ENCODE results near the gene U2AF1L4. TPM values are rescaled to one million over a fixed set of nuclear protein-coding genes. Genes with fewer than 3 reads are reported as not detected.

The U2AF1L4 gene
- total RNA-seq, 1 experiment from 2014 or later = 37.5 TPM

- DNase-seq (ENCODE audit: unreplicated experiment) = no peak
These were observed 13.9 kb downstream of the U2AF1L4 start for GRCh38 chr19:35731353-35731752.

GRCh38 chr19:35730326-35730725 is 14.9 kb downstream of the U2AF1L4 start:
- POLR2A ChIA-PET = interaction anchor here (0.7 to 1.0 kb wide), 2 partner anchors 10 to 12 kb away, joined by 3 read pairs; no protein-coding TSS in a partner anchor

More at GRCh38 chr19:35731353-35731752, 13.9 kb downstream of the U2AF1L4 start:
- intact Hi-C loops (cut with micrococcal nuclease) = no loop called here
- H3K27me3 Mint-ChIP-seq (ENCODE audit: insufficient read depth, unreplicated experiment) = no peaks in the 10 kb centered on the region
- no peak overlapping the region for H3K4me3 Mint-ChIP-seq (ENCODE audit: unreplicated experiment)
- TF ChIP-seq CTCF (IDR thresholded peaks at IDR 0.05; ENCODE audit: unreplicated experiment) = no peak
- peaks cover 68% of the 10 kb centered on the region for H3K36me3 Mint-ChIP-seq (ENCODE audit: insufficient read depth, unreplicated experiment)
- ChIA-PET POLR2A (interaction anchor here (0.7 to 1.2 kb wide), 3 partner anchors 9 to 13 kb away, joined by 3 to 4 read pairs (median 4); no protein-coding TSS in a partner anchor), CTCF (no interaction called here)
- H3K27ac Mint-ChIP-seq (ENCODE audit: low read depth, unreplicated experiment) = no peak overlapping the region
- no peaks in the 10 kb centered on the region for H3K4me1 Mint-ChIP-seq (ENCODE audit: insufficient read depth, unreplicated experiment)
- H3K9me3 Mint-ChIP-seq (ENCODE audit: unreplicated experiment) = no peaks in the 10 kb centered on the region
- no TSS peak for BruUV-seq (replicated peaks)

GRCh38 chr19:35729763-35730162 is 15.5 kb downstream of the U2AF1L4 start:
- ChIA-PET CTCF (no interaction called here), POLR2A (no interaction called here)
- no peak overlapping the region for H3K27ac Mint-ChIP-seq (ENCODE audit: low read depth, unreplicated experiment)
- H3K27me3 Mint-ChIP-seq (ENCODE audit: insufficient read depth, unreplicated experiment) = no peaks in the 10 kb centered on the region
- H3K4me3 Mint-ChIP-seq (ENCODE audit: unreplicated experiment) = no peak overlapping the region
- peaks cover 73% of the 10 kb centered on the region for H3K36me3 Mint-ChIP-seq (ENCODE audit: insufficient read depth, unreplicated experiment)
- TF ChIP-seq CTCF (IDR thresholded peaks at IDR 0.05; ENCODE audit: unreplicated experiment) = no peak
- no peak for DNase-seq (ENCODE audit: unreplicated experiment)
- H3K9me3 Mint-ChIP-seq (ENCODE audit: unreplicated experiment) = no peaks in the 10 kb centered on the region
- BruUV-seq (replicated peaks) = no TSS peak
- intact Hi-C loops (cut with micrococcal nuclease) = no loop called here
- H3K4me1 Mint-ChIP-seq (ENCODE audit: insufficient read depth, unreplicated experiment) = no peaks in the 10 kb centered on the region

More at GRCh38 chr19:35730326-35730725, 14.9 kb downstream of the U2AF1L4 start:
- intact Hi-C loops (cut with micrococcal nuclease) = no loop called here
- Mint-ChIP-seq H3K4me1 (ENCODE audit: insufficient read depth, unreplicated experiment) (no peaks in the 10 kb centered on the region), H3K27ac (ENCODE audit: low read depth, unreplicated experiment) (no peak overlapping the region), H3K36me3 (ENCODE audit: insufficient read depth, unreplicated experiment) (peaks cover 72% of the 10 kb centered on the region), H3K9me3 (ENCODE audit: unreplicated experiment) (no peaks in the 10 kb centered on the region), H3K4me3 (ENCODE audit: unreplicated experiment) (no peak overlapping the region), H3K27me3 (ENCODE audit: insufficient read depth, unreplicated experiment) (no peaks in the 10 kb centered on the region)
- TF ChIP-seq CTCF (IDR thresholded peaks at IDR 0.05; ENCODE audit: unreplicated experiment) = no peak
- BruUV-seq (replicated peaks) = no TSS peak
- CTCF ChIA-PET = interaction anchor here (0.5 to 0.7 kb wide), 3 partner anchors 76 to 206 kb away, joined by 3 to 7 read pairs (median 3); partner anchors contain the start of gene ATP4A
- DNase-seq (ENCODE audit: unreplicated experiment) = no peak

- BruUV-seq (replicated peaks) = no TSS peak
- DNase-seq (ENCODE audit: unreplicated experiment) = no peak
- CTCF ChIA-PET = no interaction called here
- H3K36me3 Mint-ChIP-seq (ENCODE audit: insufficient read depth, unreplicated experiment) = peaks cover 74% of the 10 kb centered on the region
- no peak overlapping the region for H3K4me3 Mint-ChIP-seq (ENCODE audit: unreplicated experiment)
- H3K27ac Mint-ChIP-seq (ENCODE audit: low read depth, unreplicated experiment) = no peak overlapping the region
- POLR2A ChIA-PET = no interaction called here
- H3K27me3 Mint-ChIP-seq (ENCODE audit: insufficient read depth, unreplicated experiment) = no peaks in the 10 kb centered on the region
- H3K4me1 Mint-ChIP-seq (ENCODE audit: insufficient read depth, unreplicated experiment) = no peaks in the 10 kb centered on the region
- TF ChIP-seq CTCF (IDR thresholded peaks at IDR 0.05; ENCODE audit: unreplicated experiment) = no peak
- intact Hi-C loops (cut with micrococcal nuclease) = no loop called here
- no peaks in the 10 kb centered on the region for H3K9me3 Mint-ChIP-seq (ENCODE audit: unreplicated experiment)
These were observed 16.2 kb downstream of the U2AF1L4 start for GRCh38 chr19:35729021-35729420.

Measured in MCF 10A (cell line).